Measurements from ENCODE around the gene FER.

DNA sequence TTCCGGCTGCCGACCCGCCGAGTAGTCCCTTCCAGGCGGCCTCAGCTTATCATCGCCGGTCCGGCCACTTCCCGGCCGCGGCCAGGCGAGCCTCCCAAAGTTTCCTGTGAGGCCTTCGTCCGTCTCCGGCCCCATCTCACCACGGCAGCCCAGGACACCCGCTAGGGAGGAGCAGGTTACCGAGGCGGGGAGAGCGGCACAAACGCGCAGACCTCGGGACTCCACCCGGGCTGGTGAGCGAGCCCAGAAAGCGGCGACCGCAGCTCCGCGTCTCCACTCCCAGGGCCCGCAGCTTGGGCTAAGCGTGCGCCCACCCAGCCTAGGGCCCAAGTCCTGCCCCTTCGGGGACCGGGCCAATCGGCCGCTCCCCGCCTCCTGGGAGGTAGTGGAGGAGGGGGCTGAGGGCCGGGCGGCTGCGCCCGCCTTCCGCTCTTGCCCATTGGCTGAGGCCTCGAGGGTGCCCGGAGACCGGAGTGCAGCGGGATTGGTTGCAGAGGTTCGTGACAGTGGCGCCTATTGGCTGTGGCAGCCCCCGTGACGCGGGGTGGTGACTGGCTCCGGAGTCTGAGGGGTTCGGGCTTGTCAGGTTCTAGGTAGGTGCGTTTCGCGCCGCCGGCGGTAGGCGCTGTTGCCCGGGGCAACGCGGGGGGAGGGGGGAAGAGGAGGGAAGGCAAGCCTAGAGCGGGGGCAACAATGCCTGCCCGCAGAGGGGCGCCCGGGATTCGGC, 867 bp downstream of the FER start:
- TF ChIP-seq, protein P1, sequence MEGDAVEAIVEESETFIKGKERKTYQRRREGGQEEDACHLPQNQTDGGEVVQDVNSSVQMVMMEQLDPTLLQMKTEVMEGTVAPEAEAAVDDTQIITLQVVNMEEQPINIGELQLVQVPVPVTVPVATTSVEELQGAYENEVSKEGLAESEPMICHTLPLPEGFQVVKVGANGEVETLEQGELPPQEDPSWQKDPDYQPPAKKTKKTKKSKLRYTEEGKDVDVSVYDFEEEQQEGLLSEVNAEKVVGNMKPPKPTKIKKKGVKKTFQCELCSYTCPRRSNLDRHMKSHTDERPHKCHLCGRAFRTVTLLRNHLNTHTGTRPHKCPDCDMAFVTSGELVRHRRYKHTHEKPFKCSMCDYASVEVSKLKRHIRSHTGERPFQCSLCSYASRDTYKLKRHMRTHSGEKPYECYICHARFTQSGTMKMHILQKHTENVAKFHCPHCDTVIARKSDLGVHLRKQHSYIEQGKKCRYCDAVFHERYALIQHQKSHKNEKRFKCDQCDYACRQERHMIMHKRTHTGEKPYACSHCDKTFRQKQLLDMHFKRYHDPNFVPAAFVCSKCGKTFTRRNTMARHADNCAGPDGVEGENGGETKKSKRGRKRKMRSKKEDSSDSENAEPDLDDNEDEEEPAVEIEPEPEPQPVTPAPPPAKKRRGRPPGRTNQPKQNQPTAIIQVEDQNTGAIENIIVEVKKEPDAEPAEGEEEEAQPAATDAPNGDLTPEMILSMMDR (IDR thresholded peaks at IDR 0.05 in 4 of 5, conservative IDR thresholded peaks at IDR 0.05 in 1 of 5), result peak in 2 of 5 experiments; percentile 16 to 35
- peak; percentile 95 to 96 for TF ChIP-seq POLR2A (IDR thresholded peaks at IDR 0.05)

All from gastrocnemius medialis (tissue), 4 donors.